HG03342 (cell line): ENCODE data around the gene ZNF138.
"Not testable (repeated sequence)": the region's sequence is repeated elsewhere in the genome, so short reads cannot be mapped to it uniquely, and the experiment has no call there.

Source experiments
- ATAC-seq: cut with Tn5 transposase; IDR thresholded peaks from one replicate; pipeline ENCODE4 v1.9.1; 2021; ENCODE audit warnings: mild to moderate bottlenecking, moderate library complexity; ENCODE audit not compliant: unreplicated experiment

Gene ZNF138

DNA sequence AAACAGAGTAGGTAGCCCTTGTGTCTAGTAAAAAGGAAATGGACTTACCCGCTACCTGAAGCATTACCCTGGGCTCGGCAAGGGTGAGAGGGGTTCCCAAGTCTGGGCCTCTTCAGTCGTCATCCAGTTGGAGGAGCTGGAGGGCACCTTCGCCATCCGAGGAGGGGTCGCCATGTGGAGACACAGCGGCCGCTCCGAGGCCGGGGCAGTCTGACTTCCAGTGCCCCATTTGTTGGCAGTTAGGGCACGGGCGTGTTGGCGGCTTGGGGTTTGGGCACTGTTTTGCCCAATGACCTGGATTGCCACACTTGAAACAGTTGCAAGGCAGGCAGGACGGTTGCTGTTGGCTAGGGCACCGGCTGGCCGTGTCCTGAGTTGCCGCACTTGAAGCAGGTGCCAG is 43.8 kb downstream of the ZNF138 start:
- ATAC-seq, result not testable (repeated sequence)

- ATAC-seq, result no peak
Measured at GRCh38 chr7:64838691-64839090, 44.5 kb downstream of the ZNF138 start.

- no peak for ATAC-seq
Measured at GRCh38 chr7:64839910-64840309, 45.7 kb downstream of the ZNF138 start.

DNA sequence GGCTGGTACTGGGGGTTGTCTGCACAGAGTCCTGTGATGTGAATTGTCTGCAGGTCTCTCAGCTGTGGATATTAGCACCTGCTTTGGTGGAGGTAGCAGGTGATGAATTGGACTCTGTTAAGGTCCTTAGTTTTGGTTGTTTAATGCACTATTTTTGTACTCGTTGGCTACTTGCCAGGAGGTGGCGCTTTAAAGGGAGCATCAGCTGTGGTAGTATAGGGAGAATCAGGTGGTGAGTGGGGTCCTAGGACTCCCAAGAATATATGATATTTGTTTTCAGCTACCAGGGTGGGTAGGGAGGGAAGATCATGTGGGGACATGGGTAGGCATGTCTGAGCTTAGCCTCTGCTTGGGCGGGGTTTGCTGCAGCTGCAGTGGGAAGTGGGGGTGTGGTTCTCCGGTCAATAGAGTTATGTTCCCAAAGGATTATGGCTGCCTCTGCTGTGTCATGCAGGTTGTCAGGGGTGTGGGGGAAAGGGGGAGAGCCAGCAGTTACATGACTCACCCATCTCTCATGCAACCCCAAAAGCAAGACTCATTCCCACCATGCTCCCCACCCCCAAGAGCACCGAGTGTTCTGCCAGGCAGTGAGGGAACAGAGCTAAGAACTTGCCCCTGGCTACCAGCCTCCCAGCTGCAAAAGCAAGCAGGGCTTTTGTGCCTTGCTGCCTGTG is 55.2 kb downstream of the ZNF138 start:
- no peak for ATAC-seq

DNA sequence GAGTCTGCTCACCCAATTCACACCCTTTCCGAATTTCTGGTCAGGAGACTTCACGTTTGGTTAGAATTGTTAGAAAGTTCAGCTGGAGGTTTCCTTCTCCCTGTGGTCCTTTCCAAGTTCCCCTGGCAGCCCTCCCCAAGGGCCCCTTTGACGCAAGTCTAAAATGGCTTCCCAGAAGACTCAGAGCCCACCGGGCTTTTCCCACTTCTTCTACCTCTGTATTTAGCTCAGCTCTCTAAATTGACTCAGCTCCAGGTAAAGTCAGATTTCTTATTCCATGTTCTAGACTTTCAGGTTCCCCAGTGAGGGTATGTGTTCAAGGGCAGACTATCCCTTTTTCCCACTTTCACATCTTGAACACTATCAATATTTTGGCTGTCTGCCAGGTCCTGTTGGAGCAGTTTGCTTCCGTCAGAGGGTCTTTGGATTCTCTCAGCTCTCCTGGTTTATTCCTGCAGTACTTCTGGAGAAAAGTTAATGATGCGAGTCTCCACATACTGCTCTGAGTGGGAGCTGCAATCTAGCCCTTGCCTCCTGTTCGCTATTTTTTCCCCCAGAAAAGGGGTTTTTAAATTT is 55.8 kb downstream of the ZNF138 start:
- ATAC-seq, result no peak

GRCh38 chr7:64853679-64854078 is 59.5 kb downstream of the ZNF138 start:
- ATAC-seq, result no peak

DNA sequence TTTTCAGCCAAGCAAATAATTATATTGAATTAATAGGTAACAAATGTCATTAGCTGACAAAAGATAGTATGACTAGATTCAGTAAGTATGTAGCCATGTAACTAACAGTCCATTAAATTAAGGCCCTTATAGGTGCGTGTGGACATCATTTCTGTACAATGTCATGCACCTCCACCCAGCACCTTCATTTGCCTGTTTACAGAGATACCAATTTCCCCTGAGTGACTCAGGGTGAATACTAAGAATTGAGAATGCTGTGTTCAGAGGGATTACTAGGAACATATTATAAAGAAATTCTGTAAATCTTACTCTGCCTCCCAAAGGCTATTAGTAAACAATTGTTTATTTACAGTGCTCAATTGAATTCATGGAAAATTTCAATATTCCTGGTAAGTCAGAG is 60.7 kb downstream of the ZNF138 start:
- no peak for ATAC-seq

DNA sequence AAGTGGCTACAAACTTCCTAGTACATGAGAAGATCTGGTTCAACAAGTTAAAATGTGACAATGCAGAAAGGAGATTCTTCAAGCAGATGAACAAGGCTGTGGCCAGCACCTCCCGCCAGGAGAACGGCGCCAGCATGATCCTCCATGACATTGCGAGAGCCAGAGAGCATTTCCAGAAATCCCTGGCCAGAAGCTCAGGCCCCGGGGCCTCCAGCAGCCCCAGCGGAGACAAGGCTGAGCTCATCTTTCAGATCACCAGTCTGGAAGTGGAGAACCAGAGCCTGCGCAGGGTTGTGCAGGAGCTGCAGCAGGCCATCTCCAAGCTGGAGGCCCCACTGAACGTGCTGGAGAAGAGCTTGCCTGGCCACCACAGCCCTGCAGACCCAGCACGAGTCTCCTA is 68.8 kb downstream of the ZNF138 start:
- ATAC-seq, result no peak

GRCh38 chr7:64863530-64863929 is 69.3 kb downstream of the ZNF138 start:
- not testable (repeated sequence) for ATAC-seq

DNA sequence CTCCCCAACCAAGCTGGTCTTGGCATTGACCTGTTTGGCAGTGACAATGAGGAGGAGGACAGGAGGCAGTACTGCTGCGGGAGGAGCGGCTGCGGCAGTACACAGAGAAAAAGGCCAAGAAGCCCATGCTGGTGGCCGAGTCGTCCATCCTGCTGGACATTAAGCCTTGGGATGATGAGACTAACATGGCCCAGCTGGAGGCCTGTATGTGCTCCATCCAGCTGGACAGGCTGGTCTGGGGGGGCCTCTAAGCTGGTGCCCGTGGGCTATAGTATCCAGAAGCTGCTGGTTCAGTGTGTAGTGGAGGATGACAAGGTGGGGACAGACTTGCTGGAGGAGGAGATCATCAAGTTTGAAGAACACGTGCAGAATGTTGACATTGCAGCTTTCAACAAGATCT is 69.7 kb downstream of the ZNF138 start:
- ATAC-seq, result no peak

- ATAC-seq, result no peak
Measured at GRCh38 chr7:64867863-64868440, 73.7 kb downstream of the ZNF138 start.

GRCh38 chr7:64868499-64868898 is 74.3 kb downstream of the ZNF138 start:
- ATAC-seq, result no peak

DNA sequence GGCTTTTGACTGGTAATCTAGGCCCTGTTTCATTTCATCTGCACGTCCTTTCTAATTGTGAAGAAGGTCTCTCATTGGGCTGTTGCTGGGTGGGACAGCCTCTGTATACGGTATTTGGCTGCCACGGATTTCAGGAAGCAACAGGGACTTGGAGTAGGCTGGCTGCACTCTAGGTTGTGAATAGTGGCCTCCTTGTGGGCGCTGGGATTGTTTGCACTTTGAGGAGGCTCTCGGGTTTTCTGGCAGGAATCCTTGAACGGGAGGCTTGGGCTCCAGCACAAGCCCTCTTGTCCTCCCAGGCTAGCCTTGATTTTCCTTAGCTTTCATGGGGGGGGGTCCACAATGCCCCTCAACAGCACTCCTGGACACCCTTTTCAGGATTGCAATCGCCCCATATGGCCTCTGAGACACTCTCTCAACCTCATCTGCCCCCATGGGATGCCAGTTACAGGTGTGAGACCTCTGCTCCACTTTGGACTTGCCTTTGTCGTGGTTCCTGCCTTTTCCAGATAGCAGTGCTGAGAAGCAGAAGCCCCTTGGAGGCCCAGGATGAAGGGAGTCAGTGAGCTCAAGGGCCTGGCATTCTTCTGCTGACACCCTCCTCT is 75.0 kb downstream of the ZNF138 start:
- ATAC-seq, result no peak

GRCh38 chr7:64869912-64870562 is 75.8 kb downstream of the ZNF138 start:
- no peak for ATAC-seq

DNA sequence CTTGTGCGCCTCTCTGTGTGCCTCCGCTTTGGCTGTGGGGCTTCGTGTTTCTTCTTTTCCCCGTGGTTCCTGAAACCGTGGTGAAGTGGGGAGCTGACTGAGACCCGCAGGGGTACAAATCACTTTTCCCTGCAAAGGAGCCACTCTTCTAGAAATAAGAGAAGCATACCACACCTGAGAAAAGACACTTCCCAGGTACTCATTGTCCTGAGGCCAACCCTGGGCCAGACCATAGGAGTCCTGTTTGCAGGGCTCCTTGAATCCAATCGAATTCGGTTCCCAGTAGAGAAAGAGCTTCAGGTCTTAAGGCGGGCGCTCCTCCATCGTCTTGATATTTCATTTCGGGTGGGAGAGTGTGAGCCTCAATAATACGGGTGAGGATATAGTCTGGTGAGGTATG is 76.4 kb downstream of the ZNF138 start:
- ATAC-seq, result no peak

- ATAC-seq, result no peak
Measured at GRCh38 chr7:64871761-64872160, 77.5 kb downstream of the ZNF138 start.

GRCh38 chr7:64872351-64873154 is 78.3 kb downstream of the ZNF138 start:
- ATAC-seq, result no peak

GRCh38 chr7:64873155-64873500 is 78.9 kb downstream of the ZNF138 start:
- ATAC-seq, result no peak

- no peak for ATAC-seq
Measured at GRCh38 chr7:64873517-64873916, 79.3 kb downstream of the ZNF138 start.

GRCh38 chr7:64874114-64874513 is 79.9 kb downstream of the ZNF138 start:
- no peak for ATAC-seq
